Putamen (tissue), 1 donor: ENCODE measurements around the gene CBARP.

Experiments
- DNase-seq: peaks from one replicate; pipeline ENCODE4 v3.0.0-alpha.2; 2016; ENCODE audit warnings: low spot score

CBARP gene

DNA sequence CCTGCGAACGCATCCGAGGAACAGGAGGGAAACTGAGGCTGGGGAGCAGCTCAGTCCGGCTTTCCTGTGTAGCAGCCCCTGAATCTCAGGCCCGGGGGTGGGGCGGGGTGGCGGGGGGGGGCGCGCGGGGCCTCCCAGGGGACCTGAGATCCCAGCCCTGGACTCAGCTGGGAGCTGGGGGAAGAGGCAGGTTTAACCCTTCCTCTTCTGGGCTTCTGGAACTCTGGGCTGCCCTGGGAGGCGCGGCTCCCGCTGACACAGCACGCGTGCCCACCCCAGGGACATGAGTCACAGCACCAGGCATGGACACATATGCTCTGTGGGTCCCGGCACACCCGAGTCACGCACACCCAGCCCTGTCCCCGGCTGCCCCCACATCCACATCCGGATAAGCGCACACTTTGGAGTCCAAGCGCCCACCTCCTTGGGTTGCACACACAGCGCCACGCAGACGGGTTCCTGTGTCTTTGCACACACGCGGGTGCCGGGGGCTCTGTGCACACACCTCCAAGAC lies 27.9 kb upstream of the CBARP start:
- no peak for DNase-seq

DNA sequence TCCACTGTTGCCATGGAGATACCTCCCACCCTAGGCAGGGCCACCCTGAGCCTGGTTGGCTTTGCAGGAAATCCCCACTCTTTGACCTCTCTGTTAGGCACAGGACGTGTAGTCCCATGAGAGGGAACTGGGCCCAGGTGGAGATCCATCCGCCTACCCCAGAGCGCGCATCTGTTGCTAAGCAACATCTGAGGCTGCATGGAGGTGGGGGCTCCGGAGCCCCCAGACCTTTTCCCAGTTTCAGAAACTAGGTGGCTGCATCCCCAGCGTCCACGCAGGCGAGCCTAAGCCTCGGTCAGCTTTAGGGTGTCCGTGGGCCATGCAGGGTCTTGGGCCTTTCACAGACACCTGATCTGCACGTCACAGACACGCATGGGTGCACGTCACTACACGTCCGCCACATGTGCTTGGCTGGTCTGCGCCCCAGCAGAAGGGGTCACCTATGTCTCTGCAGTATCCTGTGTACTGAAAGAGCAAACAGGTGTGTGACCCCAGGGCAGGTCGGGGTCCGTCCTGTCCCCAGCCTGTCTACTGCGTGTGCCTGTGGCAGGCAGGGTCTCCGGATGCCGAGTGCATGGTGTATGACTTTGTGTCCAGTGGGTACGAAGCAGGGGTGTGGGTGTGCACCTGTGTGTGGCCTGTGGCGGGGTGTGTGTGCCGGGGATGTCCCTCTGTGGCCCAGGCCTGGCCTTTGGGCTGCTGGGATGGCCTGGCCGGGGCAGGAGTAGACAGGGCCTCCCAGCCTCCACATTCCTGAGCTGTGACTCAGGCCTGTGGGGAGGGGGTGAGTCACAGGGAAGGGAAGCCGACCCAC lies 27.2 kb upstream of the CBARP start:
- DNase-seq = no peak

DNA sequence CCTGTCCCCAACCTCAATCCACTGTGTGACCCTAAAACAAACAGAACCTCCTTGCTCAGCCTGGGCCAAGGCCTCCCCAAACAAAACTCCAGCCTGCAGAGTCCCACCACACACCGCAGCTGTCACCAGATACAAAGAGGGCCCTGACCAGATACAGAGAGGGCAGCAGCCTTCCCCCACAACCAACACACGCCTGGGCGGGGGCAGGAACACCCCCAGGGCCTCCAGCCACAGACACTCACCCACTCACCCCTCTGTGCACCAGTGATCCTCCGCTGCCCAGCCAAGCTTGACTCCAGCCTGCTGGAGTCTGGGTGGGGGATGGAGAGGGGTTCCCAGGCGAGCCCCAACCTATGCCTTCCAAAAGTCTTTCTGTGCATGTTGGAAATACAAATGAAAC lies 25.4 kb upstream of the CBARP start:
- no peak for DNase-seq

DNA sequence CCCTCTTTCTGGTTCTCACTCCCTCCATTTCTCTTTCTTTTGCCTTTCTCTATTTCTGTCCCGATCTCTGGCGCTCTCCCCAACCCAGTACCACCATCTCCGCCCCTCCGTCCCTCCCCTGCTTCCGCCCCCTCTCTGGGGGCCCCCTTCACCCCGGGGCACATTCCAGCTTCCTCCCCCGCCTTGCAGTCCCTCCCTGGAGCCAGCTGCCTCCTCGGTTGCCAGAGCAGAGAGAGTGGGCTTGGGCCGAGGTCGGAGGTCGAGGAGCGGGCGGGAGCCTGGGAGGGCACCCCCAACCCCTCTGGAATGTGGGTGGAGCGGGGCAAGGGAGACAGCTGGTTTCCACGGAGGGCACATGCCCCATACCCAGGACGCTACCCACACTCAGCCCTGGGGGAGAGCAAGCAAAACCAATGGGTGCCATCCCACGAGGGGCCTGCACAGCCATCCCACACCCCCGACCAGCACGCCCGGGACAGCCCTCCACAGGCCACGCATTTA lies 24.9 kb upstream of the CBARP start:
- no peak for DNase-seq

DNA sequence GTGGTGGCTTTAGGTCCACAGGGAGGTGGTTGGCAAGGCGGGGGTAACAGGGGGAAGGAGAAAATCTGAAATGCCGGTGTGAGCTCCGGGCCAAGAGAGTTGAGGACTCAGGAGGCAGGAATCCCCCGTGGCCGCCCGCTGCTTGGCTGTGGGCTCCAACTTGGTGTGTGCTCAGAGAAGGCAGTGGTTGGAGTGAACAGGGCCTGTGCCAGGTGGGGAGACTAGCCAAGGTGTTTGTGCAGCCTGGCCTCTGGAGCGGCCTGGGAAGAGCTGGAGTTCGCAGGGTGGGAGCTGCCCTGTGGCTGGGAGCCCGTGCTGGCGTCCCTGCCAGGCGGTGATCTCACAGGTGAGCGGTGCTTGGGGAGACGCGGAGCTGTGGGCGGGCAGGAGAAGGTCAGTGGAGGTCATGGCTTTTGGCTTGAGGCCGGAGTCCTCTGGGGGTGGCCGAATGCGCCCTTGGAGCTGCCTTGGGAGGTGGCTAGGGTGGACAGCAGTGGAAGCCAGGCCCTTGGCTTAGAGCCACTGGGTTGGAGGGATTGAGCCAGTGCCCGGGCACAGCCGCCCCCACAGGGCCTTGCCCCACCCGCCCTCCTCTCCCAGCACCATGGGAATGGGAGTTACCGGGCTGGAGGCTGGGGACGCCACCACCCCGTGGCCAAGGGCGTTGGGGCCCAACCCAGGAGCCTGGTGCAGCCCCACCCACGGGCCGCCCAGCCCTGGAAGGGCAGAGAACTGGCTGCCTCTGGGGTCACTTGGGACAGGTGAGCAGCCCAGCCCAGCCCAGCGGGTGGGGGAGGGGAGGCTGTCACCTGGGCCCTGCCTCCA lies 24.2 kb upstream of the CBARP start:
- no peak for DNase-seq

DNA sequence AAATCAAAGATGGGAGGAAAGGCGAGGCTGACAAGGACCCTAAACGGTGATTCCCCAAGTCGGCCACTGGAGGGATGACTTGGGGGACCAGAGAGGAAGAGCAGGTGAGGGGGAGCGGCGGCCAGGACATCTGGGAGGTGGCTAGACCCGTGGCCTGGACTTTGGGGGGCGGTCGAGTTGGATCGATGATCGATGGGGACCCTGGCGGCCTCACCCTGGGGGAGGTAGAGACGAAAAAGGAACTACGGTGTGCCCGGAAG lies 23.7 kb upstream of the CBARP start:
- DNase-seq = no peak

DNA sequence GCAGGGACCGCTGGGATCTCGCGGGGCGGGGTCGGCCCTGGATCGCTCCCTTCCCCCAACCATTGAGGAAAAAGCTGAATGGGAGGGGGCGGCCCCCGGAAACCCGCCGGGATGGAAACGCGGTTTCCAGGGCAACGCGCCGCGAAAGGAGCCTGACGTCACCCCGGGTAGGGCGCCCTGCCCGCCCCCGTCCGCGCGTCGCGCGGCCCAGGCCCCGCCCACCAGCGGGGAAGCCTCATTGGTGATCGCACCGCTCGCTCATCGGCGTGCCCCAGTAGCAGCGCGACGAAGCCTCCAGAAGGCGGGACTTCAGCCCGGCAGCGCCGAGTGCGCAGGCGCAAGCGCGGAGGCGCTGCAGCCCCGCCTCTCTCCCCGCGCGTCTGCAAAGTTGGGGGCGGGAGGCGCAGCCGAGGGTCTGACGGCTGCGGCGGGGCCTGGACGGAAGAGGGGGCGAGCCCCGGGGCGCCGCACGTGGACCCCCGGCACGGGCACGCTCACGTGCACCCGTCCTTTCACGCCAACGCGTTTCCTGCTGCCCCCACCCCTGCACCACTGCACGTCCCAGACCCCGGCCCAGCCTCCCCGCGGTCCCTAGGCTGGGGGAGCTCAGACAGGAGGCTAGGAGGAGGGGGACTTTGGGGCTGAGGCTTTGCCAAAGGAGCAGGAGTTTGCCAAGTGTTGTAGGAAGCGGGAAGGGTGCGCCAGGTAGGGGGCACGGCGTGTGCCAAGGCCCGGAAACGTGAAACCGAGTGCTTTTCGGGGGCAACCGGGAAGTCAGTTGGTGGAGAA lies 23.1 kb upstream of the CBARP start:
- DNase-seq = peak; percentile 95

DNA sequence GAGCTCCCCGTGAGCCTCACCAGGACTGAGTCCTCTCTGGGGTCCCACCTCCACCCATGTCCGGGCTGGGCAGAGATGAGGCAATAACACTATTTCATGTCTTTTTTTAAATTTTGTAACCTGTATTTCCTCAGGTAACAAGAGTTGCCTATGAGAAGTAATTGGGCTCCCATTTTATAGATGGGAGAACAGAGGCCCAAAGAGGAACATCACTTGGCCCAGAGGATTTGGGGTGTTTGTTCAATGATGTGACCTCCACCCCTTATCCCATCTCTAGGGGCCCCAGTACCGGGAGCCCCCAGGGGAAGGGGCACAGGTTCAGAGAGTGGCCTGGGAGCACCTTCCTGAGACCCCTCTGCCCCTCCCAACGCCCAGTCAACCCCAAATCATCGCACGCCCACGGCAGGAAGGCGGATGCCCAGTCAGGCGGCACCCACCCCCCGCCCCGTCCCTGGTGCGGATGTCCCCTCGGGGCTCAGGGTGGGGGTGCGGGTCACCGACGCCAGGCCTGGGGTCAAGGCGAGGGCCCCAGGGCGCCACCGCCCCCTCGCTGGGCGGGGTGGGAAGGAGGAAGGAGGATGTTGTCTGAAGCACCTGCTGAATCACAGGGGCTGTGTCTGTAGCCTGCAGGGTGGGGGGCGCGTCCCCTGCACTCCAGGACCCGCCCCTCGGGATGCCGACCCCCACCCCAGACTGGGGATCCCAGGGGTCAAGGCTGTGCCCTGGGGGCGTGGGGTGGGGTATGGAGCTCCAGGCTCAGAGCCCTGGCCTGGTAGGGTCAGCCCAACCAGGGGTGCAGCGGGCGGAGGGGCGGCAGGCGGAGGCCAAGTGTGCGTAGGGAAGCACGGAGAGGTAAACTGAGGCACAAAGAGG lies 22.3 kb upstream of the CBARP start:
- no peak for DNase-seq

DNA sequence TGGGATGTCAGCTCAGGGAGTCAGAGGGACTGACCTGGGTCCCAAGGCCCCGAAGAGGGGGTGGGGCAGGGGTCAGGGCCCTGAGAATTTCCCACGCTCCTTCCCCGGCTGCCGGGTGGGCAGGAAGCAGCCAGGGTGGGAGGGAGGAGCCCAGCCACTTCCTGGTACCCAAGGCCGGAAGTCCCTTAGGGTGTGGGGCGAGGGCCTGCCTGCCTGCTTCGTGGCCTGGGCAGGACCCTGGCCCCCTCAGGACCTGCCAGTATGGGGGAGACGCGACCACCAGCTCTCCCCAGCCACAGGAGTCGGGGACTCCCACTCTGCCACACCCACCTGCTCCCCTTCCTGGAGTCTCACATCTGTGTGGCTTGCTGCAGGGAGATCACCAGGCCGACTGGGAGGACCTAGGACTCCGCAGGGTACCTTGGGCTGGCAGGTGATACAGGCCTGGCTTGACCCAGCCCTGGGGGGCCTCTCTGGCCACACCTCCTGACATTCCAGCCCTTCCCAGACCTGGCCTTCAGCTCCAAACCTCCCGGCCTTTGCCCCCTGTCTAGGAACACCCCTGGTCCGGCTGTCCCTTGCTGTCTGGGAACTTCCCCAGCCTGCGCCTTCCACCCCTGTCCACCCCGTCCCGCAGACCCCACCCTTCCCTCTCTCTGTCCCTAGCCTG lies 21.5 kb upstream of the CBARP start:
- no peak for DNase-seq

DNA sequence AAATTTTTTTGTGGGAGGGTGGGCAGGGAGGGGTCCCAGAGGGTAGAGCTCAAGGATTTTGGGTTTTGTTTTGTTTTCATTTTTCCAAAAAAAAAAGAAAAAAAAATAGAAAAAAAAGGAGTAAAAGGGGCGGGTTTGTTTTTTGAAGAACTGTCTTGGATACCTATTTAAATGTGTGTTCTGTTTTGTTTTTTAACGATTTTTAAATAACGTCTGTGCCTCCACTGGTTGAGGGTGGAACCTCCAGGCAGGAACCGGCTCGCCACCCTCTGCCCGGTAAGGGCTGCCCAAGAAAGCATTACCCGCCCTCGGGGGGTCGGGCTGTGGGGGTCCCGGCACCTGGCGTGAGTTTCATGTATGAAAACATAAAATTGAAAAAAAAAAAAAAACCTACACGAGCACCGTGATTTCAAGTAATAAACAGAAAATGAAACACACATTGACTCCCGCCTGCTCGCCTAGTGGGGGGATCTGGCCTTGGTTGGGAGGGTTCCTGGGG lies 21.0 kb upstream of the CBARP start:
- no peak for DNase-seq

DNA sequence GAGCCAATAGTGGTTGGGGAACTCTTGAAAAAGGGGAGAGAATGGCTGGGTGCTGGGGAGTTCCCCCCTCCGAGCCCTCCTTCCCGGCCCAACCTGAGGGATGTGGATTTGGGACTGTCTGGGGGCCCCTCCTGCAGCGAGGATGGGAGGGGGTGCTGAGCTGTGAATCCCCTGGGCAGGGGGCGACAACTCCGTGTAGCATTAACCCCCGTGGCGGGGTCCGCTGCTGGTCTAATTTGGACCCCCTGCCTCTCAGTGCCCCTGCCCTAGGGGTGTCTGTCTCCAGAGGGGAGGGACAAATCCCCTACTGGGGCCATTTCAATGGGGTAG lies 20.3 kb upstream of the CBARP start:
- DNase-seq = no peak

DNA sequence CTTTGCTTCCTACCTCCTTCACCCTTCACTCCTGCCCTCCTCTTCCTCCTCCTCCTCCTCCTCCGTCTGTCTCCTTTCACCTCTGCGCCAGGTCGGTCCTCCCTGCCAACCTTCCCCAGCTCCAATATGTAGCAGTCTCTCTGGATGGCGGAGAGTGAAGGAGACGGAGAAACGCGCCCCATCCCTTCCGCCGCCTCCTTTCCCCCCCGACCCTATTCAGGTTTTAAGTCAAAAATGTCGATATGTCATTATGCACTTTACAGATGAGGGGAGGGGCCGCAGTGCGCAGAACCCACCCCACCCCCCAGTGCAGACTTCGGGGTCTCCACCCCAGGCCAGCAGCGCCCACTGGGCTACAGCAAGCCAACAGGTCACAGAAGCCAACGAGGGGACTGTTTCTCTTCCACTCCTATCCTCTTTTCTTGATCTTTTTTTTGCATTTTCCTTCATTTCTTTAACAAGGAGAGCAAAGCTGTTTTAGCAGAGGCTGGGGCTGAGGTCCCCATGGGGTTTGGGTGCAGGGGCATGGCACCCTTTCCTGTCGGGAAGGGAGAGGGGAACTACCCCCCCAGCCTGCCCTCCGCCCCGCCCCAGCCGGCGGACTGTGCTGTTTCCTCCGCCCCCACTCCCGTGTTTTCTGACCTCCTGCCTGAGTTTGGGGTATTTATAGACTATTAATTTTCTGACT lies 19.8 kb upstream of the CBARP start:
- DNase-seq = no peak

DNA sequence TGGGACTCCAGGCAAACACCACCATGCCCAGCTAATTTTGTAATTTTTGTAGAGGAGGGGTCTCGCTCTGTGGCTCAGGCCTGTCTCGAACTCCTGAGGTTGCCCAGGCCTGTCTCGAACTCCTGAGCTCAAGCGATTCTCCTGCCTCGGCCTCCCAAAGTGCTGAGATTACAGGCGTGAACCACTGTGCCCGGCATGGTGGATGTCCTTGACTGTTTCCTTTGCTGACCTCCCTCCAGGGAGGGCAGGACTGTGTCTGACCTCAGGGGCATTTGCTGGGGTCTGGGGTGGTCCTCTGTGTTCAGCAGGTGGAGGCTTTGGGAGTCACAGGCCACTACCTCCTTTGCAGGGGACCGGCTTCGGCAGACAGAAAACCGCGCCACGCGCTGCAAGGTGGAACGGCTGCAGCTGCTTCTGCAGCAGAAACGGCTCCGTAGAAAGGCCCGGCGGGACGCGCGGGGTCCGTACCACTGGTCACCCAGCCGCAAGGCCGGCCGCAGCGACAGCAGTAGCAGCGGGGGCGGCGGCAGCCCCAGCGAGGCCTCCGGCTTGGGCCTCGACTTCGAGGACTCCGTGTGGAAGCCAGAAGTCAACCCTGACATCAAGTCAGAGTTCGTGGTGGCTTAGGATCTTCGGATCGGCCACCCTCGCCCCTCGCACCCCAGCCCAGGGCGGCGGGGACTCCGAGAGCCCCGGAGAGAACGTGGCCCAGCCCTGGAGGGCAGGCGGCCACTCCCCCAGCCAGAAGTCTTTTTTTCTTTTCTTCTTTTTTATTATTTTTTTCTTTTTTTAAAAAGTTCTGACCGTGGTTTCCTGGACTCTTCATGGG lies 19.1 kb upstream of the CBARP start:
- no peak for DNase-seq

DNA sequence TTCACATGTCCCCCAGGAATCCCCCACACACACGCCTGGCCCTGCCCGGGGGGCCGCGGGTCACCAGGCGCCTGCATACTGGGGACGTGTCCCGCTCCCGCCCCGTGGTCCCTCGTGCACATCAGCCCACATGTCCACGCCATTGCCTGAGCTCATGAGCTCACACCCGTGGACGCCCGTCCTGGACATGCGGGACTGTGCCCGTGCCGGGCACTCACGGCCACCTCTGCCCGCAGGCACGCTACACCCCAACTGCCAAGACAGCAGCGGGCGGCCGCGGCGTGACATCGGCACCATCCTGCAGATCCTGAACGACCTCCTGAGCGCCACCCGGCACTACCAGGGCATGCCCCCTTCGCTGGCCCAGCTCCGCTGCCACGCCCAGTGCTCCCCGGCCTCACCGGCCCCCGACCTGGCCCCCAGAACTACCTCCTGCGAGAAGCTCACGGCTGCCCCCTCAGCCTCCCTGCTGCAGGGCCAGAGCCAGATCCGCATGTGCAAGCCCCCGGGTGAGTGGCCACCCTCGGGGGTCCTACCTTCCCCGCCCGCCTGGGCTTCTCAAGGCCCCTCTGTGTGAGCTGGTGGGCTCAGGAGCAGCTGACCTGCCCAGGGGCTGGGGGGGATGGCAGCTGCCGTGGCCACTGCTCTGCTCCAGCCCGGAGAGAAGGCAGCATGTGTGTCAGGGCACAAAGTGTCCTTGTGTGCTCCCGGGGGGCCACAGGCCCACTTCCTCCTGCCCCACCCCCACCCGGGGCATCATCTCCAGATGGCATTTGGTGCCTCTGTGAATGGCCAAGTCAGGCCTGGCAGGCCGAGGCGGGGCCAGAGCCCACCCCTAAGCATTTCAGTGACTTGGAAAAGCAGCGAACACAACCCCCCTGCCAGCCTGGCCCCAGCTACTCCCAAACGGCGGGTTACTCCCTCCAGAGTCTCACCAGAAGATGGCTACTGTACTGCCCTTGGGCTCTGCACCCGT lies 17.7 kb upstream of the CBARP start:
- DNase-seq = peak; percentile 94

DNA sequence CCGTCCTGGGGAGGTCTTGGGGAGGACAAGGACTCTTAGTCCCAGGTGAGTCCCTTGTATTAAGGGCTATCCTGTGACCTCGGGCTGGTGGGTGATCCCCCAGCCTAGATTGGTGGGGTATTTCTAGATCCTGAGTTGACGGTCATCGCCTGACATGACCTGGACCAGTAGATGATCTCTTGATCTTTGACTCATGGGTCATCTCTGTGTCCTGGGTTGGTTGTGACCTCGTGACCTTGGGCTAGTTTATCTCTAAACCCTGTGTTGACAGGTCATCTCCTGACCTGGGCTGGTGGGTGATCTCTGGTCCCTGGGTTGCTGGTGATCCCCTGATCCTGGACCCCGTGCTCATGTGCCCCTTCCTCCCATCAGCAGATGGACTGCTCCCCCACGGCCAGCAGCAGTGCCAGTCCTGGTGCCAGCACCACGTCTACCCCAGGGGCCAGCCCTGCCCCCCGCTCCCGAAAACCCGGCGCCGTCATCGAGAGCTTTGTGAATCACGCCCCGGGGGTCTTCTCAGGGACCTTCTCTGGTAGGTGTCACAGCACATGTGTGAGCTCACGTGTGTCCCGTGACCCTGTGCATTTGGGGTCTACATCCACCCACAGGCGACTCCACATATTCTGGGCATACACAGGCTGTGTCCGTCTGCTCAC lies 16.9 kb upstream of the CBARP start:
- no peak for DNase-seq

DNA sequence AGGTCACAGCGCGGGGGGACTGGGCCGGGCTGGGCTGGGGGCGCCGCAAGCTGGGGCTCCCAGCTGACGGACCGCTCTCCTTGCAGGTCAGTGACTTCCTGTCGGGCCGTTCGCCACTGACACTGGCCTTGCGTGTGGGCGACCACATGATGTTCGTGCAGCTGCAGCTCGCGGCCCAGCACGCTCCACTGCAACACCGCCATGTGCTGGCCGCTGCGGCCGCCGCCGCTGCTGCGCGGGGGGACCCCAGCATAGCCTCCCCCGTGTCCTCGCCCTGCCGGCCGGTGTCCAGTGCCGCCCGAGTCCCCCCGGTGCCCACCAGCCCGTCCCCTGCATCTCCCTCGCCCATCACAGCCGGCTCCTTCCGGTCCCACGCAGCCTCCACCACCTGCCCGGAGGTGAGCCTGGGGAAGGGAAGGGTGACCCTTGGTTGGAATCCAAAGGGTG lies 16.3 kb upstream of the CBARP start:
- DNase-seq = no peak

DNA sequence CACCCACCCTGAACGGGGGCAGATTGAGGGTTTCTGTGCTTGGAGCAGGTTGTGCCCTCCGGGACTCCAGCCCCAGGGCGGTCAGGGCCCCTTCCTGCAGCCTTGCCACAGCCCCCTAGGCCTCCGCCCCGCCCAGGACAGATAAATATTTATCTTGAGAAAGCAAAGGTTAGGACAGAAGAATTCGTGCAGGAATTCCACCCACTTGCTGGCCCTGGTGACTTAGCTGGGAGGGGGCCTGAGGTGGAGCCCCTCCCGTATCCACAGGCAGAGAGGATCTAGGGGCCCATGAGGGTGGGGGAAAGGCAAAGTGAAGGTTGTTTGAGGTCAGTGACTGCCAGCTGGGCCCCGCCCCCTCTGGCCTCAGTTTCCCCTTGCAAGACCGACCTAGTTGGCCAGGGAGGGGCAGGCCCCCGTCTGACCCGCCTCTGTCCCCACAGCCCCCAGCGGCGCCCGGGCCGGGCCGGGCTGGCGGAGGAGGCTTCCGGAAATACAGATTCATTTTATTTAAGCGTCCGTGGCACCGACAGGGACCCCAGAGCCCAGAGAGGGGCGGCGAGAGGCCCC lies 15.8 kb upstream of the CBARP start:
- DNase-seq = no peak
